Medulla oblongata (tissue), 1 donor: ENCODE results near the gene DAZAP2.
A peak's percentile ranks its signal among the peaks of the same experiment; 100 is the strongest.

Source experiments
- DNase-seq: peaks from one replicate; pipeline ENCODE4 v3.0.0-alpha.2; 2015; ENCODE audit errors: extremely low spot score

Gene DAZAP2, protein sequence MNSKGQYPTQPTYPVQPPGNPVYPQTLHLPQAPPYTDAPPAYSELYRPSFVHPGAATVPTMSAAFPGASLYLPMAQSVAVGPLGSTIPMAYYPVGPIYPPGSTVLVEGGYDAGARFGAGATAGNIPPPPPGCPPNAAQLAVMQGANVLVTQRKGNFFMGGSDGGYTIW

DNA sequence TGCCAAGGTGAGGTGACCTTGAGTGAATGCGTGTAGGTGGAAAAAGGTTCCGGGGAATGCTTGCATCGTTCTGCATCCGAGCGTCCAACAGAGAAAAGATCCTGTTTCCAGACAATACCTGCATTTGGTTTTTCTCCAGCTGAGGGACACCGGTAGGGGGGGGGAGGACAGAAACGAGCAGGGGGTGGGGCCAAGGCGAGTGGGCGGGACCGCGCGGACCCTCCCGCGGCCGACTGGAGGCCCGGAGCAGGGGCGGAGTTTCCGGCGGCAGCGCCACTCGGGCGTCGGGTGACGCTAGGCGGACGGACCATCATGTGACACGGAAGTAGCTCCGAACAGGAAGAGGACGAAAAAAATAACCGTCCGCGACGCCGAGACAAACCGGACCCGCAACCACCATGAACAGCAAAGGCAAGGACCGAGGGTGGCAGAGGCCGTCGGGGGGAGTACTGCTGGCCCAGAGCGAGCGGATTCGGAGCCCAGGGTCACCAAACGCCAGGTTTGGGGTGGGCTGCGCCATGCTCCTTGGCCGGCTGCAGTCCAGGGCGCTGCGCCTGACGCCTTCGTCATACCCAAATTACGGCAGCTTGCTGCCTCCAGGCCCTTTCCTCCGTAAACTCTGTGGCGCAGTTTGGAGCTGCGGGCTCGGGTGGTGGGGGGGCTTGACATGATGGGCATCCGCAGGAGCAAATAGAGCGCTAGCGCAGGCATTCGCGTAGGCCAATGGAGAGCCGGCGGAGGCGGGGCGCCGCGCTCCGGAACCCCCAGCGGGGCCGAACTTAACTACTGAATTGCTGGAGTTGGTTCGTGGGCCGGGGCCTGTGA lies at the start of gene DAZAP2:
Gene DAZAP2, plus strand, starts transcription at position 317 of the 825 bp plus-strand sequence. Its CDS starts 82 bp downstream, at position 399.
- DNase-seq, result peak; percentile 97

DNA sequence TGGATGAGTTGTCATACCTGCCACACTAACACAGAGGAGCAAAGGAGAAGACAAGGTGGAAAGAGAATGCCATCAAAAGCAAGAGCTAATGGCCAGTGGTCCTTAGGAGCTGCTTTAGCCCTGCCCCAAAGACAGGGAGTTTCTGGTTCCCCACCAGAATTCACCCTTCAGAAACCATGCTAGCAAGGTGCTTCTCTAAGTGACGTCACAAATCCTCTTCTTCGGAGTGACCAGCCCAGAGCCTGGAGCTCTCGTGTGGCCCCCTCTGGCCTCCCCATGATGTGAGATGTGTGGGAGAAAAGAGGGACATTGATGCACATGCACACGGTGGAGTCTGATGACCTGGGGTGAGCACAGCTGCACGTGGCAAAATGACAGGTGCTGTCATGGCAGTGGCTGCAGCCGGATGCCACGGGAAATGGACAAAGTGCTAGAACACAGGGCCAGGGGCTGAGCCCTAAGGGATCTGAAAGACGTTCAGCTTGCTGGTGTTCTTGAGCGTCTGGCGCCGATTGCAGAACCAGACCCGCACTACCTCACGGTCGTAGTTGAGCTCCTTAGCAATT lies 48.8 kb upstream of the DAZAP2 start:
- DNase-seq, result no peak

DNA sequence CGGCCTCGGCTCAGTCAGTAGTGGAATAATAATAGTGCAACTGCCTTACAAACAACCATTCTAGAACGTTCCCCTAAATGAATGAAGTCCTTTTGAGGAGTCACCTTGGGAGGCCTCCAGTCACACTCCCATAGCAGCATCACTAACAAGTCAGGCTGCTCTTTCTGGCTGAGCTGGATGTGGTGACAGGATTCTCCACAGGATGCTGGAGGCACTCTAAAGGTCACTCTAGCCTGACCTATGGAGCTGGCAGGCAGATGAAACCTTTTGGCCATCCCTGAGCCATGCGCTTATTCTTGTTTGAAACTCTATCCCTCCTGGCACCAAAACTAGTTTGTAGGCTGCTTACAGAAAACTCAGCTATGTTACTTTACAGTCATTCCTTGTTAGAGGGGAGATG lies 47.8 kb upstream of the DAZAP2 start:
- no peak for DNase-seq

DNA sequence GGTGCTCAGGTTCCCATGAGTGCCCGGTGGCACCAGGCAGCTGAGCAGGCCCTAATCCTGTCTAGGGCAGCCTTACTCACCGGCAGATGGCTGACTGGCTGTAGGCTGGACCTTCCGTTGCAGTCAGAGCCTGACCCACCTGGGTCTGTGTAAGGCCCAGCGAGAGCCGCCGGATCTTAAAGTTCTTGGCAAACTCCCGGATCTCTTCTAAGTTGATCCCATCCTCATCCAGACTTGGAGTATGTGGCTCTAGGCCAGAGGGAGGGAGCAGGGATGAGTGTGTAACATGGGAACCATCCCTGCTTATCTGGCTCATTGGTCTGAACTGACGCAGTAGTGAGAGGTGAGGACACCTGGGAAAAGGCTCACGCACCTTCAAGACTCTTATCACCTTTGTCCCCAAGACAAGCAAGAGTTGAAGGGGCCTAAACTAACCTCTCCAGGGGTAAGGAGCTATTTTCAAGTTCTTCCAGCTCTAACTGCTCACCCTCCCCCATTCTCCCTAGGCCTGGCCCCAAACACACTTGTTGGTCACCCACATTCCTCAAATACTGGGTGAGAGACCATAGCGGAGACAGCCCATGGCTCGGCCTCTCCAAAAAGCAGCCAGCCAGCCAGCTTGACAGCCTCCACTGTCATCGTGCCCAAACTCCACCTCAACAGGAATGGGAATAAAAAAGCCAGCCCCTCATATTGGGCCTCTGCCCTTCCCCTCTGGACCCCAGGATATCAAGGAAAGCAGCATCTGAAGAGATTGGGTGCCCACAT lies 46.9 kb upstream of the DAZAP2 start:
- DNase-seq, result no peak

DNA sequence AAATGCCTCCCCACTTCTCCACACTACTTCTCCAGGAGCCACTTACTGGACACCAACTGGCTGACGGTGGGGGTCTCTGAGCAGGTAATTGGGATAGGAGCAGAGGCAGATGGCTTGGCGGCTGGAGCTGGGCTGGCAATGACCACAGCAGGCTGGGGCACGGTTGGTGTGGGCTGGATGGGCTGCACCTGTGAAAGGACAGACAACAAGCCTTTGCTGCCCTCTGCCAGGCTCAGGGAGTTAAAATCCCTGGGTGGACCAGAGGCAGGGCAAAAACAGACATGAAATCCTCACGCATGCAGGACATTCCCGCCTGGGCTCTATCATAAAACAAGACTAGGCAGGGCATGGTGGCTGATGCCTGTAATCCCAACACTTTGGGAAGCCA lies 46.3 kb upstream of the DAZAP2 start:
- no peak for DNase-seq

DNA sequence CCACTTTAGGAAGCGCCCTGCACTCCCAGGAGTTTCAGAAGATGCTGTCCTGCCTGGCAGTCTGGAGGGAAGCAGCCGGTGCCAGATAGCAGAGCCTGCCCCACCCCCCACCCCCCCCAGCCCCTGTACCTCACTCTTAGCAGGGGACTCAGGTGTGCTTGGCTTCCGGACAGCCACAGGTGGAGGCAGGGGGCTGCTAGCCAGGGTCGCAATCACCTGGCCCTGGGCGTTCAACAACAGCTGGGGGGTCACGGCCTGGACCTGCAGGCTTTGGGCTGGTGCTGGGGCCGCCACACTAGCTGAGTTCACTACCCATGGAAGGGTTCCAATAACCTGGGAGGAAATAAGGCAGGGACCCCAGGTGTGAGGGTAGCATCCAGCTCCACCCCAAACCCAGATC lies 42.8 kb upstream of the DAZAP2 start:
- DNase-seq, result no peak

DNA sequence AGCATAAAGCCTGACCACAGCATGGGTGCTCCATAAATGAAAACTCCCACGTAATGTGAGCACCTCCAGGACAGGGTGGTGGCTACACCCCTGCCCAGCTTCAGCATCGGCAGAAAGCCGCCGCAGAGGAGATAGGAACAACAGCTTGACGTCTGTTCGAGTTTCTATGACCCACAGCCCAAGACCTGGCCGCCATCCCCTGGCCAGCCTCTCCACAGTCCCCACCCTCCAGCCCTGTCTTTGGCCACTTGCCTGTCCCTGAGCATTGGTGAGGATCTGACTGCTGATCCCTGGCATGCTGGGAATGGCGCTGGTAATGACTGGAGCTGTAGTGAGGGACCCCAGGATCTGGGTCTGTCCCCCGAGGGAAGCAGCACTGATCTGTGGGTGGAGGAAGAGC lies 42.1 kb upstream of the DAZAP2 start:
- DNase-seq, result no peak

DNA sequence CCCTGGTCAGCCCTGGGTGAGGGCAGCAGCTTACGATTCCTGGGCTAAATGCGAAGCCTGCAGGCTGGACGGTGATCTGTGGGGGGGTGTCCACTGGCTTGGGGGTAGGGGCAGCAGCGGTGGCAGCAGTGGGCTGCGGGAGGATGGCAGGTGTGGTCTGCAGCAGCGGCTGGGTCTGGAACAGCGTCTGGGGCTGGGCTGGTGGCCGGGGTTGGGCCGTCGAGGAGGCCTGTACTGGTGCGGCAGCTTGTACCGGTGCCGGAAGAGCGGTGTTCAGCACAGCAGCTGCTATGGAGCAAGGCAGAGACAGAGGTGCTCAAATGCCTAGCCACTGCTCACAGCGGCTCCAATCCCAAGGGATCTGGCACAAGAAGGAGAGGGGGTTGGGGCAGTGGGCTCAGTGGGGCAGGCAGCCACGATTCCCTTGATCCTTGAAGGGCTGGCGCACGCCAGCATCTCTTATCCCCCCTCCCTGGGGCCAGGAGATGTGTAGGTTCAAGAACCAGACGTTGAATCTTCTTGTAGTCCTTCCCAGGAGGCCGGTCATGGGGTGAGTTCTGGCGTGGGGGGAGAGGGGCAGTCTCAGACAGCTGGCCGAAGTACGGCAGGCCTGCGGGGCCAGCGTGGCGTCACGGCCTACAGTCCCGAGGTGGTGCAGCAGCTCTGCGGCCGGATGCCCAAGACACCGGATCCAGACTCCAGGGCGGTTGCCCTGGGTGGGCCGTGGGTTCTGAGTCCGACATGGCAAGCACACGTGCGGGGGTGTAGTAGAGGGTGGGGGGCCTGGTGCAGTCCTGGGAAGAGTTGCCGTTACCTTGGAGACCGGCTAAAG lies 40.7 kb upstream of the DAZAP2 start:
- DNase-seq, result no peak

DNA sequence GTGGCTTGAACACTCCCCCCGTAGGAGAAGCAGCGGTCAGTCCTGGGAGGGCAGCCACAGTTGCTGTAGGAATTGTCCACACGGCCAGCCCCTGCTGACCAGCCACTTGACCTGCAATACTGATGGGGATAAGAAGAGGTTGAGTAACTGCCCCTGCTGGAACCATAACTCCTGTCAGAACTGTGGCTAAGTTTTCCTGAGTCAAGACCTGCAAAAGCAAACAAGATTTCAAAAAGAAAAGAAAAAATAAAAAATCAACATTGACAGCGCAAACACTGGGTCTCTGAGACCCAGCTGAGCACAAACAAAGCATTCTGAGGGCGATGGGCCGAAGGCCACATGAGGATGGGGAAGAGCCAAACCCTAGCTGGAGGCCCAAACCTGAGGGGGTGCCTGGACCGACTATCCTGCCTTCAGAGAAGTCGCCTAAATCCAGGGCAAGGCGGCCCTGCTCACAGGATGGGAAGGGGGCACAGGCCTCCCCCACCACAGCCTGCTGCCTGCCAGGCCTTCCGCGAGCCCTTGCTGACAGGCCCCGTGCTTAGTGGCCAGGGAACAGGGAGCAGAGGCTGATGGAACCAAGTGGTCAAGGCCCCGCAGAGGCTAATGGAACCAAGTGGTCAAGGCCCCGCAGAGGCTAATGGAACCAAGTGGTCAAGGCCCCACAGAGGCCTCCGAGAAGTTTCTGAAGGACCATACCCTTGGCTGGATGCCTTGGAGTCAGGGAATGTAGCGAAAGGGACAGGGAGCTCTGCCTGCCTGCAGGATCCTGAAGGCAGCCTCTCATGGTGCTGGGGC lies 39.9 kb upstream of the DAZAP2 start:
- no peak for DNase-seq

DNA sequence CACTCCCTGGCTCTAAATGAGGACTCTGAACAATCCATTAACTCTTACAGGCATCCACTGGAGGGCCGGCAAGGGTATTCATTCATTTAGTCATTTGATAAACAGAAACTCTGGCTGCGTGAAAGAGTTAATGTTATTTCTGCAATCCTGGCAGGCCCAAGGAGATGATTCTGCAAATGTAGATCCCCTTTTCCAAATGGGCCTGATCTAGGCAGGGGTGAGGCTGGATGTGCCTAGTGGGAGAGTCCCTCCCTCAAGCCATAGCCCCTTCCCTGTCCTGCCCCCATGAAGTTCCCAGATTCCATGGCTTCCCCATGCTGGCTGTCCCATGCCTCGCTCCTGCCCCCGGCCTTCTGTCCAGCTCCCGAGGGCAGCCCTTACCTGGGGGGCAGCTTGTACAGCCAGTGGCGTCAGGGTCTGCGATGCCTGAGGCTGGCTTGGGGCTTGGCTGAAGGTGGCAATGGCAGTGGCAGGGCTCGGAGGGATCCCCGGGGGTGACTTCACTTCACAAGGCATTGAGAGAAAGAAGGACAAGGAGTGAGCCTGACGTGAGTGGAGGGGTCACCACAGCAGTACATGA lies 39.2 kb upstream of the DAZAP2 start:
- DNase-seq, result no peak

DNA sequence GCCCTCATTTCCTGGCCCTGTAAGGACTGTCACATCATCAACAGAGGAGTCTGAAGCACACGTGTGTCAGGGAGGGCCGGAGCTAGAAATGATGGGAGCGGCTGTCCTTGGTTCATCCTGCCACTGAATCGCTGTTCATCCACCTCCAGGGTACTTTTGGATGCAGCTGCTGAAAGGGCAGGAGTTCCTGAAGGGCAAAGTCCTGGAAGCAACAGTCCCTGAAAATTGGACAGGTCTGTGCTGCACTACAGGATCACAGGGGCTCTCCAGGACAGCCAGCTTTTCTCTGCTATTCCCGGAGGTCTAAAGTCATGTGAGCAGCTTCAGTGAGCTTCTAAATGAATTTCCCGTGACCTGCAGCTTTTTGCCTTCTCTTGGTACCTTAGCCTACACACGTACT lies 38.5 kb upstream of the DAZAP2 start:
- DNase-seq, result no peak

DNA sequence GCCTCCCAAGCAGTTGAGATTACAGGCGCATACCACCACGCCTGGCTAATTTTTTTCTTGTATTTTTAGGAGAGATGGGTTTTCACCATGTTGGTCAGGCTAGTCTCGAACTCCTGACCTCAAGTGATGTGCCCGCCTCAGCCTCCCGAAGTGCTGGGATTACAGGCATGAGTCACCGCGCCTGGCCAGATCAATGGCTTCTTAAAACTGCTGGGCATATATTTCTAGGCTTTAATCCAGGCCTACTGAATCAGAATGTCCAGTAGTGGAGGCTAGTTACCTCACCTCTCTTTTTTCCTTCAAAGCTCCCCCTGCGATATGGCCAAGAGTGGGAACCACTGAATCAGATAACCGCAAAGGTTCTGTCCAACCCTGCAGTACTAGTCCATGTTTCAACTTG lies 37.8 kb upstream of the DAZAP2 start:
- DNase-seq, result no peak

DNA sequence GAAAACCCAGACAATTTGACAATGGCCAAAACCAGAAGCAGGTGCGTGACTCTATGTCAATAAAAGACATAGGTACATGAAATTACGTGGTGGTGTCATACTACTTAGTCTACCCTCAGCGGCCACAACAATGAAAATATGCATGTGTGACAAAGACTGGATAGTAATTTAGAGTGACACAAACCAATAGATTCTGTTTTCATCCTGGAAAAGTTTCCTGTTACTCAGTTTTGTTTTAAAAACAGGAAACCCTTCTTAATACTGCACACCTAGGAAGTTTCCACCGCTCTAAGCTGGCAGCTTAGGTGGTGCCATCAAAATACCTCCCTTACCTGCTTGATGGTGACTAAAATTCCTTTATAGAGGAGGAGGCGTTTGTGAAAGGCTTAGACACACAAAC lies 35.9 kb upstream of the DAZAP2 start:
- DNase-seq, result no peak

DNA sequence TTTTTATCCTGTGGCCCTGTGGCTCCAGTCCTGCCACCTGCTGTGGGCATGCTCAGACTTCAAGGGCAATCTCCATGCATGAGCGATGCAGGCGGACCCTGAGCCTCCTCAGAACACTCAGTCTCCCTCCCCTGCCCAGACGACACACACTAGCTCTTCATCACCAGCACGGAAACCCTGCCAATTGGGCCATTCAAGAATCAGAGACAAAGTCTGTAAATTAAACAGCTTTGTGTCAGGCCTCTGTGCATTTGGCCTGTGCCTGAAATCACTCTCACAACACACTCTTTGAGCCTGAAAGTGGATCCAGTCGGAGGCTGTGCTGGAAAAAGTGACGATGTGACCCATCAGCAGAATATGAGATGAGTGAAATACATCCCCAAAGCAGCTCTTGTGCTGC lies 33.3 kb upstream of the DAZAP2 start:
- peak; percentile 62 for DNase-seq

DNA sequence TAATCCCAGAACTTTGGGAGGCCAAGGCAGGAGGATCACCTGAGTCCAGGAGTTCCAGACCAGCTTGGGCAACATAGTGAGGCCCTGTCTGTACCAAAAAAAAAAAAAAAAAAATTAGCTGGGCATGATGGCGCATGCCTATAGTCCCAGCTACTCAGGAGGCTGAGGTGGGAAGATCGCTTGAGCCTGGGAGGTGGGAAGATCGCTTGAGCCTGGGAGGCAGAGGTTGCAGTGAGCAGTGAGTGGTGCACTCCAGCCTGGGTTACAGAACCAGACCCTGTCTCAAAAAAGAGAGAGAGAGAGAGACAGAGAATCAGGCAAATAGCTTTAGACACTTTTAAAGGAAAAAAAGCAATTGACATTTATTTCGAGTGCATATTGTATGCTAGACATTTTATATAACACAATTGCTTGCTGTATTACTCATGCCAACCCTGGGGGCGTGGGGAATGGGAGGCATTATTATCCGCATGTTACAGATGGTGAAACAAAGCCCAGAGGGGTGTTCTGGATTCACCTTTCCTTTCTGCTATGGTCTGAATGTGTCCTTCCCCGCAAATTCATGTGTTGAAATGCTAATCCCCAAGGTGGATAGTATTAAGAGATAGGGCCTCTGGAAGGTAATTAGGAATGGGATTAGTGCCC lies 30.5 kb upstream of the DAZAP2 start:
- DNase-seq, result no peak

DNA sequence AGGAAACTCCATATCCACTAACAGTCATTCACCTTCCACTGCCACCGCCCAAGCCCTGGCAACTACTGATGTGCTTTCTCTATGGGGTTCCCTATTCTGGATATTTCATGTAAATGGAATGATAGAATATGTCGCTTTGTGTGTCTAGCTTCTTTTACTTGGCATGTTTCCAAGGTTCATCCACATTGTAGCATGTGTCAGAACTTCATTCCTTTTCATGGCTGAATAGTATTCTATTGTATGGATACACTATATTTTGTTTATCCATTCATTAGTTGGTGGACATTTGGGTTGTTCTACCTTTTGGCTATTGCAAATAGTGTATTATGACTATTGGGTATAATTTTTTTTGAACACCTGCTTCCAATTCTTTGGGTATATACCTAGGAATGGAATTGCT lies 29.4 kb upstream of the DAZAP2 start:
- no peak for DNase-seq

DNA sequence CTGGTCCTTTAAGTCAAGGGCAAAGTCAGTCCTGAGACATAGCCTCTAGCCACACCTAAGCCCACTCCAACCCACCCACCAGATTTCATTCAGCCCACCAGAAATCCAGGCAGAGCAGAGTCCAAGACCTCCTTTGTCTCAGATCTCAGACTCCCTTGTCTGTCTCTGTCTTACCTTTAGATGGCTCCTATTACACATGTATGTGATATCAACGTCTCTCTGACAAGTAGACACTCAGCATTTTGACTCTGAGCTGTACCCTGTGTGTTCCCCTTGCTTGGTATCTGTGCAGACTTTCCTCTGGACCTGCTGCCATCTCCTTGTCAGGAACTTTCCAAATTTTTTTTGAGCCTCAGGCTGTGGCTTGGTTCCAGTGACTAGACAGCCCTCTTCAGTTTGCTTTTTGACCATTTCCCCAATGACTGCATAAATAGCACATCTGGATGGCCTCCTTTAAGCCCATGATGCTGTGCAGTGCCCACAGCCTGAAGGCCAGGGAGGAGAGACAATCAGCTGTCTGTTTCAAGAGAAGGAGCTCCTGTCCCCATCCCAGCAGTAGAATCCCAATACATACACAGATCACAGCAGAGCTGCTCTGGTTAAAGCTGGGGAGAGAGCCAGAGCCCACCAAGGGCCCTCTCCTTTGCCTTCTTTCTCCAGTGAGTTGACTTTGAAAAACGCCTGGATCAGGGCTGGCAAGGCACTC lies 27.8 kb upstream of the DAZAP2 start:
- DNase-seq, result peak; percentile 81

DNA sequence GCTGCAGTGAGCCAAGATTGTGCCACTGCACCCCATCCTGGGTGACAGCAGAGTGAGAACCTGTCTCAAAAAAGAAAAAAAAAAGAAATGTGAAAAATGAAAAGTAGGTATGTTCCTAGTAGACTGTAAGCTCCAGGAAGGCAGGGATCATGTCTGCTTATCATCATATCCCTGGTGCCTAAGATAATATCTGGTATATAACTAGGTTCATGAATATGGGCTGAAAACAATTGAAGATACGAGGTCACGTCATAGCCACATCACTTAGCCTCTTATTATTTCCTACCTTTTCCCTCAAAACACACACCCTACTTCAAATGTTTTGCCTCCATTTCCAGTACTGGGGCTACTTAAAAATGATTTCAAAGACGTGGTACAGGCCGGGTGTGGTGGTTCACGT lies 23.7 kb upstream of the DAZAP2 start:
- DNase-seq, result no peak

DNA sequence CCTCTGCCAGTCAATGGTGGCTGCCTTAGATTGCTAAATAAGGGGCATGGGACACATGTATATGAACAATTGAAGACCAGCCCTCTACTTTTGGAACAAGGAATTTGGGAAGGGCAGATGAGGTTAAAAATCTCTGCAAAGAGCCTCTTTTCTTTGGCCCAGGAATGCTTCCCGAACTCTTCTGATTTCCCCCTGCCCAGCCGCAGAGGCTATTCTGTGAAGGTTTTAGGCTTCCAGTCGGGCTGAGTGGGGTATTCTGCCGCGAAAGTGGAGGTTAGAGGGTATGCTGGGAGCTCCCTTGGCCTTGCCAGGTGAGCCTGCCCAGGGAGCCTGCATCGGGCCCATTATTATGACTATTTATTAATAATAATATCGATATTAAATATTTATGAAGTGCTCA lies 22.0 kb upstream of the DAZAP2 start:
- no peak for DNase-seq
